Suprapubic skin (tissue), 4 donors: Measurements from ENCODE around the gene PANX1. TPM values are rescaled to one million over a fixed set of nuclear protein-coding genes. Genes with fewer than 3 reads are reported as not detected.

Experiments used
- DNase-seq, 2 donors: peaks; one replicate each; pipeline ENCODE4 v3.0.0-alpha.2; 2019; ENCODE audit warnings: low spot score in 2 of 2
- H3K27ac ChIP-seq: fragments of 200-600 bp; sonication (generic); one replicate; pipeline ENCODE4 v1.5.1; 2019
- H3K27me3 ChIP-seq: fragments of 200-600 bp; sonication (generic); one replicate; pipeline ENCODE4 v1.5.1; 2019
- H3K36me3 ChIP-seq: fragments of 200-600 bp; sonication (generic); one replicate; pipeline ENCODE4 v1.5.1; 2019
- H3K4me1 ChIP-seq: fragments of 200-600 bp; sonication (generic); one replicate; pipeline ENCODE4 v1.5.1; 2019
- H3K4me3 ChIP-seq: fragments of 200-600 bp; sonication (generic); one replicate; pipeline ENCODE4 v1.5.1; 2019; ENCODE audit warnings: mild to moderate bottlenecking
- H3K9me3 ChIP-seq: fragments of 200-600 bp; sonication (generic); one replicate; pipeline ENCODE4 v1.5.1; 2019
- EP300 ChIP-seq: sonication (generic); formaldehyde crosslinking; IDR thresholded peaks from one replicate; pipeline ENCODE4 v1.6.1; 2017; ENCODE audit warnings: antibody characterized with exemption
- POLR2A ChIP-seq, 2 donors: fragments of 450-650 bp; IDR thresholded peaks; one replicate each; pipeline ENCODE4 v1.6.1; 2017; ENCODE audit warnings: antibody characterized with exemption in 2 of 2, mild to moderate bottlenecking in 2 of 2, moderate library complexity in 2 of 2
- POLR2AphosphoS5 ChIP-seq, 3 donors: sonication (generic); formaldehyde crosslinking; IDR thresholded peaks; one replicate each; pipeline ENCODE4 v1.6.1; 2017; ENCODE audit warnings: antibody characterized with exemption in 3 of 3
- WGBS: methylation state at CpG from one replicate; pipeline ENCODE4 v1.1.5; 2018; 5-methylcytosine and 5-hydroxymethylcytosine counted together
- total RNA-seq, 4 donors: library from RNA; depleted of rRNA; stranded (reverse); fragments of >200 nt; gene quantifications; one replicate each; pipeline ENCODE4 v1.1.0, GENCODE V29; 2016
- TF ChIP-seq, protein P1 (sequence below), 2 donors: fragments of 200-600 bp in 1 of 2; fragments of 450-650 bp in 1 of 2; sonication (generic) in 1 of 2; IDR thresholded peaks; one replicate each; pipeline ENCODE4 v1.5.1; 2016 to 2019; ENCODE audit warnings: antibody characterized with exemption in 2 of 2, mild to moderate bottlenecking in 1 of 2, moderate library complexity in 1 of 2

The PANX1 gene
- total RNA-seq, 4 donors from 2014 or later, result 8.9 to 42.7 (median 28.2) TPM

DNA sequence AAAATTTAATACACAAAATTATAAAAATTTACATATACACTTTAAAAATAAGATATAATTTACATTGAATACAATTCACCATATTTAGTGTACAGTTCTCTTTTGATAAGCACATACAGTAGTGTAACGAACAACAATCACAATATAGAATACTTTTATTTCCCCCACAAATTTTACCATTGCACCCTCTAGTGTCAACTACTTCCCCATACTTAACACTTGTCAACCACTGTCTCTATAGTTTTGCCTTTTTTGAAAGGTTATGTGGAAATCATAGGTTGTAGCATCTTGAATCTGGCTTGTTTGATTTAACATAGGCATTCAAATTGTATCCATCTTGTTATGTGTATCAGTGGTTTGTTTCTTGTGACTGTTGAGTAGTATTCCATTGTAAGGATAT, 21.3 kb upstream of the PANX1 start:
- Histone ChIP-seq H3K4me1 (no peaks in the 10 kb centered on the region), H3K9me3 (no peaks in the 10 kb centered on the region), H3K27ac (no peak overlapping the region), H3K27me3 (no peaks in the 10 kb centered on the region), H3K36me3 (no peaks in the 10 kb centered on the region), H3K4me3 (no peak overlapping the region)
- DNase-seq, result no peak
- TF ChIP-seq, protein P1, sequence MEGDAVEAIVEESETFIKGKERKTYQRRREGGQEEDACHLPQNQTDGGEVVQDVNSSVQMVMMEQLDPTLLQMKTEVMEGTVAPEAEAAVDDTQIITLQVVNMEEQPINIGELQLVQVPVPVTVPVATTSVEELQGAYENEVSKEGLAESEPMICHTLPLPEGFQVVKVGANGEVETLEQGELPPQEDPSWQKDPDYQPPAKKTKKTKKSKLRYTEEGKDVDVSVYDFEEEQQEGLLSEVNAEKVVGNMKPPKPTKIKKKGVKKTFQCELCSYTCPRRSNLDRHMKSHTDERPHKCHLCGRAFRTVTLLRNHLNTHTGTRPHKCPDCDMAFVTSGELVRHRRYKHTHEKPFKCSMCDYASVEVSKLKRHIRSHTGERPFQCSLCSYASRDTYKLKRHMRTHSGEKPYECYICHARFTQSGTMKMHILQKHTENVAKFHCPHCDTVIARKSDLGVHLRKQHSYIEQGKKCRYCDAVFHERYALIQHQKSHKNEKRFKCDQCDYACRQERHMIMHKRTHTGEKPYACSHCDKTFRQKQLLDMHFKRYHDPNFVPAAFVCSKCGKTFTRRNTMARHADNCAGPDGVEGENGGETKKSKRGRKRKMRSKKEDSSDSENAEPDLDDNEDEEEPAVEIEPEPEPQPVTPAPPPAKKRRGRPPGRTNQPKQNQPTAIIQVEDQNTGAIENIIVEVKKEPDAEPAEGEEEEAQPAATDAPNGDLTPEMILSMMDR (IDR thresholded peaks at IDR 0.05), result no peak
- no peak for TF ChIP-seq EP300
- TF ChIP-seq POLR2AphosphoS5 (IDR thresholded peaks at IDR 0.05), result no peak
- no peak for TF ChIP-seq POLR2A (IDR thresholded peaks at IDR 0.05)
- WGBS, result 98% methylated on average over 1 of the region's 1 CpG

DNA sequence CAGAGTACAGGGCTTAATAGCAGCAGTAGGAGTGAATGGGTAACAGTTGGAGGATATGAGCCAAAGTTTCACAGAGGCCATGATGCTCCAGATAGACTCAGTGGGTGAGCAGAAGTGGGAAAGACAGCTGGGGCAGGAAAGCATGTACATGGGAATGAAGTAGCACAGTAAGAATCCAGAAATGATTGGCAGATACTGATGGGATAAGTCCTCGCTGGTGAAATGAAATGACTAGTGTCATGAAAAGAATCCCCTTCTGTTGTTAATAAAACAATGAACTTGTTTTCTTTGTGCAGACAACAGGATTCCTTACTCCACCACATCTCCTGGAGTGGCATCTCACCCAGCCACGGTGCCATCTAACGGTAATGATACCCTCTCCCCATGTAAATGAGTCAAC, 17.4 kb upstream of the PANX1 start:
- no peak for TF ChIP-seq EP300
- TF ChIP-seq, protein P1 (IDR thresholded peaks at IDR 0.05), result no peak
- TF ChIP-seq POLR2A (IDR thresholded peaks at IDR 0.05), result no peak
- no peaks in the 10 kb centered on the region for H3K36me3 ChIP-seq
- no peaks in the 10 kb centered on the region for H3K27me3 ChIP-seq
- no peak overlapping the region for H3K4me3 ChIP-seq
- no peaks in the 10 kb centered on the region for H3K4me1 ChIP-seq
- 85% methylated on average over 3 of the region's 3 CpGs for WGBS
- no peak overlapping the region for H3K27ac ChIP-seq
- DNase-seq, result no peak
- H3K9me3 ChIP-seq, result no peaks in the 10 kb centered on the region

DNA sequence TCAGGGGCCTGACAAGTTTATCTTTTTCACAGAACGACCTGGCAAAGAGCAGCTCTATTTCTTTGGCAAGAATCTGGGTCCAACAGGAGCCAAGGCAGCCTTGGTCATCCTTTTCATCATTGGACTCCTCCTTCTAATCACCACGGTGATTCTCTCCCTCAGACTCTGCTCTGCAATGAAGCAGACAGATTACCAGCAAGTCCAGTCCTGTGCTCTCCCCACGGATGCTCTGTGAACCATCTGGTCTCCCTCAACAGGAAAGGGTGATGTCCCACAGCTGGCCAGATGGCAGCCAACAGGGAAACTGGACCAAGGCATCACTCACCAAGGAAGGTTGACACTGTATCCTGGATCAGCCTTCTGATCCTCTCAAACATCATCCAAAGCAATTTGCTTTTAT, 17.0 kb upstream of the PANX1 start:
- 55% methylated on average over 3 of the region's 3 CpGs for WGBS
- no peak overlapping the region for H3K4me3 ChIP-seq
- no peaks in the 10 kb centered on the region for H3K4me1 ChIP-seq
- no peaks in the 10 kb centered on the region for H3K9me3 ChIP-seq
- no peak for DNase-seq
- no peaks in the 10 kb centered on the region for H3K27me3 ChIP-seq
- no peak for TF ChIP-seq POLR2AphosphoS5 (IDR thresholded peaks at IDR 0.05)
- TF ChIP-seq, protein P1 (IDR thresholded peaks at IDR 0.05), result no peak
- TF ChIP-seq EP300, result no peak
- no peak for TF ChIP-seq POLR2A (IDR thresholded peaks at IDR 0.05)
- H3K36me3 ChIP-seq, result no peaks in the 10 kb centered on the region
- no peak overlapping the region for H3K27ac ChIP-seq

DNA sequence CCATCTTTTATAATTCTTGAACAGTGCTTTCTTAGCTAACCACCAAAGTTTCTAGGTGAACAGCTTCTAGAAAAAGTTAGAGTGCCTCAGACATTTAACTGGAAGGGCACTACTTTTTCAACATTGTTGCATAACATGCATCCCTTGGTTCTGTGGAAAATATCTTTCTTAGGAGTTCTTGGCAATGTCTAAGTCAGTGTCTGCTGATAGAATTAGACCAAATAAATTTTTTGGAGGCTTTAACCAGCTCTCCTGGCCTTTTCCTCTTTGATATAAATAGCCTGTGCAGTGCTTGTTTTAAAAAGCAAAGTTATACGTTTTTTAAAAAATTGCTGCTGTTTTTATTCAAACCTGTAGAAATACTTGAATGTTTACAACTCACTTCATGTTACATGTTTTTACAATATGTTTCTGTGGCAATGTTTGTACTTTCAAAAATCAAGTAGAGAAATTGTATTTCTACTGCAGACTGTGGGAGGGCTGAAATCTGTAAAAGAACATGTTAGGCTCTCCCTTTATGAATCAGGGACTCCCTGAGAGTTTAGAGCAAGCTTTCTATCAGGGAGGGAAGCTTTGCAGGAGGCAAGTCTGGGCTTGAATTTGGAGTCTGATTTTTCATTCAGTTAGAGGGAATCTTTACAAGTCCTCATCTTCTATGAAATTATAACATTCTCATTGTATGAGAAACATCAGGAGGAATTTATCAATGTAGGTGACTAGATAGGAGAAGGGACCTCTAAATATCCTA, 16.3 kb upstream of the PANX1 start:
- TF ChIP-seq, protein P1 (IDR thresholded peaks at IDR 0.05), result no peak
- TF ChIP-seq EP300, result no peak
- 44% methylated on average over 1 of the region's 1 CpG for WGBS
- no peak overlapping the region for H3K27ac ChIP-seq

DNA sequence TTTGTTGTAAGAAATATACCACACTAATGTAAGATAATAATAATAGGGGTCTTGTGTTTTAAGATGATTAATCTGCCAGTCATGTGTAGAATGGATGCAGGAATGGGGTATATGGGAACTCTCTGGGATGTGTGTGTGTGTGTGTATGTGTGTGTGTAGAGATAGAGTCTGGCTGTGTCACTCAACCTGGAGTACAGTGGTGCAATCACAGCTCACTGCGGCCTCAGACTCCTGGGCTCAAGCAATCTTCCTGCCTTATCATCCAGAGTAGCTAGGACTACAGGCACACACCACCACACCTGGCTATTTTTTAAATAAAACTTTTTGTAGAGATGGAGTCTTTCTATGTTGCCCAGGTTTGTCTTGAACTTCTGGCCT, 11.5 kb upstream of the PANX1 start:
- TF ChIP-seq, protein P1 (IDR thresholded peaks at IDR 0.05), result no peak
- TF ChIP-seq POLR2A (IDR thresholded peaks at IDR 0.05) (no peak), POLR2AphosphoS5 (IDR thresholded peaks at IDR 0.05) (no peak), EP300 (no peak)
- Histone ChIP-seq H3K36me3 (no peaks in the 10 kb centered on the region), H3K4me1 (no peaks in the 10 kb centered on the region), H3K27me3 (no peaks in the 10 kb centered on the region), H3K9me3 (no peaks in the 10 kb centered on the region), H3K27ac (no peak overlapping the region), H3K4me3 (no peak overlapping the region)
- WGBS, result 95% methylated on average over 1 of the region's 1 CpG
- no peak for DNase-seq

More for the DNA sequence above, 16.3 kb upstream of the PANX1 start:
- DNase-seq, result no peak
- Histone ChIP-seq H3K4me1 (no peaks in the 10 kb centered on the region), H3K9me3 (no peaks in the 10 kb centered on the region), H3K27me3 (no peaks in the 10 kb centered on the region), H3K36me3 (no peaks in the 10 kb centered on the region), H3K4me3 (no peak overlapping the region)
